GM12865 (cell line): ENCODE measurements around the gene LONP1.

Experiments
- DNase-seq: peaks from one replicate; pipeline ENCODE4 v3.0.0; 2010; ENCODE audit warnings: low read depth
- H3K4me3 ChIP-seq: 2 replicates; pipeline ENCODE4 v1.5.1; 2011; ENCODE audit warnings: mild to moderate bottlenecking, low read depth, low read length, control low read depth
- TF ChIP-seq, protein P1 (sequence below): IDR thresholded peaks from 2 replicates; pipeline ENCODE4 v1.5.1; 2011; ENCODE audit warnings: low read length, control low read depth, low read depth, inconsistent platforms; ENCODE audit not compliant: insufficient read depth; ENCODE audit errors: missing control alignments

Gene LONP1

DNA sequence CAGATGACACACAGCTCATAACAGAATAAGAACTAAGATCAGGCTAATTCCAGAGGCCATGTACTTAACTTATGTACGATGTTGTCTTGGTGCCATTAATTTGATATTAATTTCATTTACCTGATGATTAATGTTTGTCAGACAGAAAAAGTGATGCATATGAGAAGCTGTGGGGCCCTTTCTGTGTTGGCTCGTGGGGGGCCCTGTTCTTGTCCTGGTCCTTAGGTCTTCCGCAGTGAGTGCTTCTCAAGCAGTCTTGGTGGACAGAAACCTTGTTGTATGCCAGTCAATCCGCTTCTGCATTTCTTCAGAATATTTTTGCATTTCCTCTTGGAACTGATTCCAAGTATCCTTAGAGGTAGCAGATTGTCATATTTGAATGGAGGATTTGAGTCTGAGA, 76.9 kb downstream of the LONP1 start:
- H3K4me3 ChIP-seq, result no peak overlapping the region
- TF ChIP-seq, protein P1, sequence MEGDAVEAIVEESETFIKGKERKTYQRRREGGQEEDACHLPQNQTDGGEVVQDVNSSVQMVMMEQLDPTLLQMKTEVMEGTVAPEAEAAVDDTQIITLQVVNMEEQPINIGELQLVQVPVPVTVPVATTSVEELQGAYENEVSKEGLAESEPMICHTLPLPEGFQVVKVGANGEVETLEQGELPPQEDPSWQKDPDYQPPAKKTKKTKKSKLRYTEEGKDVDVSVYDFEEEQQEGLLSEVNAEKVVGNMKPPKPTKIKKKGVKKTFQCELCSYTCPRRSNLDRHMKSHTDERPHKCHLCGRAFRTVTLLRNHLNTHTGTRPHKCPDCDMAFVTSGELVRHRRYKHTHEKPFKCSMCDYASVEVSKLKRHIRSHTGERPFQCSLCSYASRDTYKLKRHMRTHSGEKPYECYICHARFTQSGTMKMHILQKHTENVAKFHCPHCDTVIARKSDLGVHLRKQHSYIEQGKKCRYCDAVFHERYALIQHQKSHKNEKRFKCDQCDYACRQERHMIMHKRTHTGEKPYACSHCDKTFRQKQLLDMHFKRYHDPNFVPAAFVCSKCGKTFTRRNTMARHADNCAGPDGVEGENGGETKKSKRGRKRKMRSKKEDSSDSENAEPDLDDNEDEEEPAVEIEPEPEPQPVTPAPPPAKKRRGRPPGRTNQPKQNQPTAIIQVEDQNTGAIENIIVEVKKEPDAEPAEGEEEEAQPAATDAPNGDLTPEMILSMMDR, result no peak
- no peak for DNase-seq

DNA sequence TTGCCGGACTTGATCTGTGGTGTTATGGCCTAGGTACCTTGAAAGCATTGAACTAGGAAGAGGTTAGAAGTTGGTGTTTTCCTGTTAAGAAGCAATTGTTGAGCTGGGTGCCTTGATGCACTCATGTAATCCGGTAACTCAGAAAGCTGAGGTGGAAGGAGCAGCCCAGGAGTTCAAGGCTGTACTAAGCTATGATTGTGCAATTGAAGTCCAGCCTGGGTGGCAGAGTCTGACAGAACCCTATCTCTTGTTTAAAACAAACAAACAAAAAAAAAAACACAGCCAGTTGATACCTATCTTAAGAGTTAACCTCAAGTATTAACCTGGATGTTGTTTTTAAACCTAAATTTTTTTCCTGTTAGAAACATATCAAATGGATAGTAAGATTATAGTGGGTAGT, 77.7 kb downstream of the LONP1 start:
- H3K4me3 ChIP-seq, result no peak overlapping the region
- no peak for DNase-seq
- TF ChIP-seq, protein P1, result no peak
